Panc1 (cell line): ENCODE measurements around the gene SLC25A5. TPM values are rescaled to one million over a fixed set of nuclear protein-coding genes. Genes with fewer than 3 reads are reported as not detected.

ENCODE experiments used
- ATAC-seq: fragments of 200-7000 bp; cut with Tn5 transposase; 2 replicates; pipeline ENCODE4 v1.9.1; 2020; ENCODE audit warnings: mild to moderate bottlenecking, moderate library complexity
- BruUV-seq: library from RNA; stranded (reverse); fragments of 400-500 nt; replicated peaks from 2 replicates; lab custom pipeline; 2021; lab: Mats Ljungman, UMichigan
- CTCF ChIA-PET: fragments of 300-600 bp; sonication (Branson Sonifier 250); formaldehyde crosslinking; loops from one replicate; lab custom pipeline; 2022; ENCODE audit warnings: antibody characterized with exemption; lab: Charles Lee
- POLR2A ChIA-PET: fragments of 300-600 bp; sonication (Branson Sonifier 250); formaldehyde crosslinking; loops from one replicate; lab custom pipeline; 2022; ENCODE audit warnings: antibody characterized with exemption; lab: Charles Lee
- DNase-seq: peaks from one replicate; pipeline ENCODE4 v3.0.0-alpha.2; 2010; ENCODE audit warnings: low read depth, low spot score
- H3K27ac ChIP-seq: 2 replicates; pipeline ENCODE4 v1.5.1; 2011; ENCODE audit warnings: mild to moderate bottlenecking, low read length, inconsistent platforms
- H3K27me3 ChIP-seq: fragments of 200-500 bp; sonication (Bioruptor generic); 2 replicates; pipeline ENCODE4 v1.6.0; 2014; ENCODE audit warnings: low read length, inconsistent platforms; ENCODE audit not compliant: control insufficient read depth, insufficient read depth
- H3K36me3 ChIP-seq: fragments of 200-500 bp; sonication (Bioruptor generic); 2 replicates; pipeline ENCODE4 v1.5.1; 2014; ENCODE audit warnings: inconsistent platforms, mild to moderate bottlenecking, low read length, moderate library complexity; ENCODE audit not compliant: control insufficient read depth, insufficient read depth
- H3K4me1 ChIP-seq: 2 replicates; pipeline ENCODE4 v1.5.1; 2011; ENCODE audit warnings: inconsistent platforms, mild to moderate bottlenecking, low read length, moderate library complexity; ENCODE audit not compliant: control insufficient read depth, insufficient read depth
- H3K4me3 ChIP-seq, 2 experiments: 2 replicates each; pipeline ENCODE4 v1.5.1; 2011 to 2012; ENCODE audit warnings: low read depth in 2 of 2, low read length in 2 of 2, mild to moderate bottlenecking in 2 of 2, inconsistent platforms in 1 of 2, moderate library complexity in 1 of 2
- H3K9me3 ChIP-seq: fragments of 200-500 bp; sonication (Bioruptor generic); 2 replicates; pipeline ENCODE4 v1.5.1; 2014; ENCODE audit warnings: low read depth, mild to moderate bottlenecking, inconsistent platforms, low read length, moderate library complexity; ENCODE audit not compliant: control insufficient read depth, insufficient read depth
- POLR2AphosphoS5 ChIP-seq: IDR thresholded peaks from 2 replicates; pipeline ENCODE4 v1.6.1; 2012; ENCODE audit warnings: mild to moderate bottlenecking, low read depth, low read length, moderate library complexity
- SIN3A ChIP-seq: IDR thresholded peaks from 2 replicates; pipeline ENCODE4 v1.6.1; 2012; ENCODE audit warnings: low read depth, mild to moderate bottlenecking, low read length, moderate library complexity, borderline replicate concordance; ENCODE audit not compliant: insufficient read depth
- TCF7L2 ChIP-seq: IDR thresholded peaks from 2 replicates; pipeline ENCODE4 v1.6.1; 2011; ENCODE audit warnings: mild to moderate bottlenecking, low read depth, low read length, inconsistent platforms
- in situ Hi-C: cut with HindIII; loops from 2 replicates; pipeline ENCODE4 v1.10.0; 2016; ENCODE audit warnings: low sequenced_read_pairs, low pct_unique_long_range_greater_than_20kb
- intact Hi-C: fragments of 100-400 bp; cut with micrococcal nuclease; formaldehyde crosslinking; loops from one replicate; pipeline ENCODE4 v1.10.0; 2022; ENCODE audit not compliant: unreplicated experiment
- total RNA-seq: library from RNA; stranded (reverse); gene quantifications from one replicate; pipeline ENCODE4 v1.2.1, GENCODE V29; 2021; ENCODE audit not compliant: unreplicated experiment
- TF ChIP-seq, protein P1 (sequence below), 2 experiments: IDR thresholded peaks; 2 replicates each; pipeline ENCODE4 v1.6.1; 2011 to 2012; ENCODE audit warnings: low read depth in 2 of 2, control low read depth in 1 of 2, low read length in 1 of 2, mild to moderate bottlenecking in 1 of 2, moderate library complexity in 1 of 2; ENCODE audit not compliant: insufficient read depth in 1 of 2
- TF ChIP-seq, protein P2 (sequence below): fragments of 450-650 bp; IDR thresholded peaks from 2 replicates; pipeline ENCODE4 v1.5.1; 2017; ENCODE audit warnings: mild to moderate bottlenecking

SLC25A5 gene
- total RNA-seq, 1 experiment from 2014 or later, result 709 TPM

DNA sequence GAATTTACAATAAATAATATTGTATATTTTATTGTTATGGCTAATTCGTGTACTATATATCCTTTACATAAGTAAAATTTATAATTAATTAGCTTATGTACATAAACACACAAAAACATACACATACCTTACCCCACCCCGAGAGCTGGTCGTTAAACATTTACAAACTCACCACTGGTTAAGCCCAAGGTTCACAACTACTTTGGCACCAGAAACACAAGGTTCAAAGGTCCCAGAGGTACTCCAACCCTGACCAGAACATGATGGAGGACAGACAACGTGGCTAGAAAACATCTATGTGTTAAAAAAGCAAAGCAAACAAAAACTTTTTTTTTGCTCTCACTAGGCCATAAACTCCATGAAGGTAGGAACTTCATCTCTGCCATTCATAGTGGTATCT lies 37.7 kb downstream of the SLC25A5 start:
- CTCF ChIA-PET, result no interaction called here
- no peak for DNase-seq
- ATAC-seq, result no peak
- Histone ChIP-seq H3K9me3 (no peaks in the 10 kb centered on the region), H3K27me3 (no peaks in the 10 kb centered on the region), H3K4me1 (peaks cover 13% of the 10 kb centered on the region), H3K36me3 (no peaks in the 10 kb centered on the region), H3K27ac (no peak overlapping the region), H3K4me3 (no peak overlapping the region)
- intact Hi-C loops (no loop called here), in situ Hi-C loops (no loop called here)
- TF ChIP-seq POLR2AphosphoS5, result no peak
- TF ChIP-seq, protein P1, sequence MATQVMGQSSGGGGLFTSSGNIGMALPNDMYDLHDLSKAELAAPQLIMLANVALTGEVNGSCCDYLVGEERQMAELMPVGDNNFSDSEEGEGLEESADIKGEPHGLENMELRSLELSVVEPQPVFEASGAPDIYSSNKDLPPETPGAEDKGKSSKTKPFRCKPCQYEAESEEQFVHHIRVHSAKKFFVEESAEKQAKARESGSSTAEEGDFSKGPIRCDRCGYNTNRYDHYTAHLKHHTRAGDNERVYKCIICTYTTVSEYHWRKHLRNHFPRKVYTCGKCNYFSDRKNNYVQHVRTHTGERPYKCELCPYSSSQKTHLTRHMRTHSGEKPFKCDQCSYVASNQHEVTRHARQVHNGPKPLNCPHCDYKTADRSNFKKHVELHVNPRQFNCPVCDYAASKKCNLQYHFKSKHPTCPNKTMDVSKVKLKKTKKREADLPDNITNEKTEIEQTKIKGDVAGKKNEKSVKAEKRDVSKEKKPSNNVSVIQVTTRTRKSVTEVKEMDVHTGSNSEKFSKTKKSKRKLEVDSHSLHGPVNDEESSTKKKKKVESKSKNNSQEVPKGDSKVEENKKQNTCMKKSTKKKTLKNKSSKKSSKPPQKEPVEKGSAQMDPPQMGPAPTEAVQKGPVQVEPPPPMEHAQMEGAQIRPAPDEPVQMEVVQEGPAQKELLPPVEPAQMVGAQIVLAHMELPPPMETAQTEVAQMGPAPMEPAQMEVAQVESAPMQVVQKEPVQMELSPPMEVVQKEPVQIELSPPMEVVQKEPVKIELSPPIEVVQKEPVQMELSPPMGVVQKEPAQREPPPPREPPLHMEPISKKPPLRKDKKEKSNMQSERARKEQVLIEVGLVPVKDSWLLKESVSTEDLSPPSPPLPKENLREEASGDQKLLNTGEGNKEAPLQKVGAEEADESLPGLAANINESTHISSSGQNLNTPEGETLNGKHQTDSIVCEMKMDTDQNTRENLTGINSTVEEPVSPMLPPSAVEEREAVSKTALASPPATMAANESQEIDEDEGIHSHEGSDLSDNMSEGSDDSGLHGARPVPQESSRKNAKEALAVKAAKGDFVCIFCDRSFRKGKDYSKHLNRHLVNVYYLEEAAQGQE (IDR thresholded peaks at IDR 0.05; ENCODE audit: insufficient read depth in 1 of 2, low read depth in 2 of 2, low read length in 1 of 2), result no peak
- TF ChIP-seq, protein P2, sequence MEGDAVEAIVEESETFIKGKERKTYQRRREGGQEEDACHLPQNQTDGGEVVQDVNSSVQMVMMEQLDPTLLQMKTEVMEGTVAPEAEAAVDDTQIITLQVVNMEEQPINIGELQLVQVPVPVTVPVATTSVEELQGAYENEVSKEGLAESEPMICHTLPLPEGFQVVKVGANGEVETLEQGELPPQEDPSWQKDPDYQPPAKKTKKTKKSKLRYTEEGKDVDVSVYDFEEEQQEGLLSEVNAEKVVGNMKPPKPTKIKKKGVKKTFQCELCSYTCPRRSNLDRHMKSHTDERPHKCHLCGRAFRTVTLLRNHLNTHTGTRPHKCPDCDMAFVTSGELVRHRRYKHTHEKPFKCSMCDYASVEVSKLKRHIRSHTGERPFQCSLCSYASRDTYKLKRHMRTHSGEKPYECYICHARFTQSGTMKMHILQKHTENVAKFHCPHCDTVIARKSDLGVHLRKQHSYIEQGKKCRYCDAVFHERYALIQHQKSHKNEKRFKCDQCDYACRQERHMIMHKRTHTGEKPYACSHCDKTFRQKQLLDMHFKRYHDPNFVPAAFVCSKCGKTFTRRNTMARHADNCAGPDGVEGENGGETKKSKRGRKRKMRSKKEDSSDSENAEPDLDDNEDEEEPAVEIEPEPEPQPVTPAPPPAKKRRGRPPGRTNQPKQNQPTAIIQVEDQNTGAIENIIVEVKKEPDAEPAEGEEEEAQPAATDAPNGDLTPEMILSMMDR, result no peak
- TF ChIP-seq TCF7L2, result no peak
- no peak for TF ChIP-seq SIN3A
- POLR2A ChIA-PET, result interaction anchor here (0.6 kb wide), 1 partner anchor 12 kb away, joined by 13 read pairs; no protein-coding TSS in a partner anchor
- no TSS peak for BruUV-seq

DNA sequence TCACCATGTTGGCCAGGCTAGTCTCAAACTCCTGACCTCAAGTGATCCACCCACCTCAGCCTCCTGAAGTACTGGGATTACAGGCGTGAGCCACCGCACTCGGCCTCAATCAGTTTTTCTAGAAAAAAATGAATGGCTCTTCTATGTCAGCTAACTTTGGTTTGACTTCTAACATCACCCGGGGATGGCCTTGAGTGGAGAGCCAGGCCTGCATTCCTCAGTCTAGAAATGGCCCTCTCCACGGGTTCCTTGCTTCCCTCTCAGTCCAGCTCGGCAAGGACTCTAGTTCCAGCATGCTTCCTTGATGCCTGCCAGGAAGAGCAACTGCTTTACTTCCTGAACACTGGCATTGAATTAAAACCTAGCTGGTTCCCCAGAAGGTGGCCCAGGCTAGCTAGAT lies 39.0 kb downstream of the SLC25A5 start:
- H3K4me1 ChIP-seq, result peaks cover 14% of the 10 kb centered on the region
- in situ Hi-C loops (no loop called here), intact Hi-C loops (no loop called here)
- no peaks in the 10 kb centered on the region for H3K36me3 ChIP-seq
- no peak overlapping the region for H3K27ac ChIP-seq
- TF ChIP-seq POLR2AphosphoS5 (no peak), SIN3A (no peak), TCF7L2 (no peak)
- TF ChIP-seq, protein P1 (IDR thresholded peaks at IDR 0.05; ENCODE audit: insufficient read depth in 1 of 2, low read depth in 2 of 2, low read length in 1 of 2), result no peak
- TF ChIP-seq, protein P2, result no peak
- no peak for DNase-seq
- ATAC-seq, result no peak
- POLR2A ChIA-PET, result interaction anchor here (0.6 to 0.7 kb wide), 2 partner anchors 11 to 284 kb away, joined by 3 read pairs; no protein-coding TSS in a partner anchor
- H3K4me3 ChIP-seq, result no peak overlapping the region
- no peaks in the 10 kb centered on the region for H3K27me3 ChIP-seq
- no peaks in the 10 kb centered on the region for H3K9me3 ChIP-seq
- BruUV-seq, result no TSS peak
- CTCF ChIA-PET, result interaction anchor here (0.9 kb wide), 1 partner anchor 17 kb away, joined by 3 read pairs; no protein-coding TSS in a partner anchor
